NOMO-1 (cell line): Measurements from ENCODE around the gene RNF123.
"Not testable (repeated sequence)": the region's sequence is repeated elsewhere in the genome, so short reads cannot be mapped to it uniquely, and the experiment has no call there.

Experiments
- DNase-seq, 2 experiments: peaks; one replicate each; lab custom pipeline; 2025; ENCODE audit not compliant: unreplicated experiment in 2 of 2; lab: John Stamatoyannopoulos, UW

The RNF123 gene

GRCh38 chr3:49675912-49676311, 13.4 kb upstream of the RNF123 start:
- no peak for DNase-seq

- DNase-seq = no peak
These were observed 8.7 kb upstream of the RNF123 start for GRCh38 chr3:49680493-49681231.

GRCh38 chr3:49681232-49681522, 8.2 kb upstream of the RNF123 start:
- no peak for DNase-seq

- DNase-seq = no peak
These were observed 7.8 kb upstream of the RNF123 start for GRCh38 chr3:49681543-49681942.

GRCh38 chr3:49683162-49683561, 6.2 kb upstream of the RNF123 start:
- no peak for DNase-seq

- not testable (repeated sequence) for DNase-seq
These were observed 4.9 kb upstream of the RNF123 start for GRCh38 chr3:49684453-49684852.

GRCh38 chr3:49685103-49685502, 4.3 kb upstream of the RNF123 start:
- DNase-seq = not testable (repeated sequence)

GRCh38 chr3:49685846-49686245, 3.5 kb upstream of the RNF123 start:
- DNase-seq = not testable (repeated sequence)

GRCh38 chr3:49686346-49686745, 3.0 kb upstream of the RNF123 start:
- DNase-seq = not testable (repeated sequence)

GRCh38 chr3:49686769-49687423, 2.5 kb upstream of the RNF123 start:
- not testable (repeated sequence) for DNase-seq

GRCh38 chr3:49687424-49687795, 1.9 kb upstream of the RNF123 start:
- not testable (repeated sequence) for DNase-seq

GRCh38 chr3:49688338-49689045, 865 bp upstream of the RNF123 start:
- not testable (repeated sequence) for DNase-seq

GRCh38 chr3:49689908-49690624, 709 bp downstream of the RNF123 start:
- not testable (repeated sequence) for DNase-seq

GRCh38 chr3:49690856-49691255, 1.5 kb downstream of the RNF123 start:
- DNase-seq = not testable (repeated sequence)

- DNase-seq = not testable (repeated sequence)
These were observed 2.1 kb downstream of the RNF123 start for GRCh38 chr3:49691481-49691880.

- not testable (repeated sequence) for DNase-seq
These were observed 5.2 kb downstream of the RNF123 start for GRCh38 chr3:49694409-49695070.

GRCh38 chr3:49695350-49696015, 6.1 kb downstream of the RNF123 start:
- DNase-seq = not testable (repeated sequence)

GRCh38 chr3:49699281-49699979, 10.1 kb downstream of the RNF123 start:
- no peak for DNase-seq

GRCh38 chr3:49700014-49700413, 10.7 kb downstream of the RNF123 start:
- no peak for DNase-seq
